GM12878 (cell line): ENCODE results near the gene CDYL2. TPM values are rescaled to one million over a fixed set of nuclear protein-coding genes. Genes with fewer than 3 reads are reported as not detected.

Experiments
- ATAC-seq: fragments of 200-7000 bp; cut with Tn5 transposase; 3 replicates; pipeline ENCODE4 v1.9.1; 2020; ENCODE audit warnings: mild to moderate bottlenecking, moderate library complexity
- BruUV-seq: library from RNA; stranded (reverse); fragments of 400-500 nt; replicated peaks from 2 replicates; lab custom pipeline; 2021; lab: Mats Ljungman, UMichigan
- CTCF ChIA-PET: fragments of 300-600 bp; sonication (Branson Sonifier 250); formaldehyde crosslinking; extraction: SDS; loops from one replicate; lab custom pipeline; 2021; ENCODE audit warnings: inconsistent platforms; lab: Yijun Ruan, JAX
- POLR2A ChIA-PET: fragments of 350-600 bp; formaldehyde crosslinking; extraction: SDS; loops from one replicate; lab custom pipeline; 2021; ENCODE audit warnings: inconsistent platforms; lab: Charles Lee
- RAD21 ChIA-PET: fragments of 300-600 bp; sonication (Branson Sonifier 250); formaldehyde crosslinking; loops from one replicate; lab custom pipeline; 2023; ENCODE audit warnings: antibody characterized with exemption; ENCODE audit not compliant: unreplicated experiment; lab: Charles Lee
- SMC1A ChIA-PET: fragments of 300-600 bp; sonication (Branson Sonifier 250); formaldehyde crosslinking; loops from one replicate; lab custom pipeline; 2023; ENCODE audit not compliant: unreplicated experiment, uncharacterized antibody; lab: Charles Lee
- DNase-seq: peaks from one replicate; pipeline ENCODE4 v3.0.0-alpha.2; 2011; ENCODE audit warnings: low read depth, low spot score
- FAIRE-seq: peaks from 3 replicates; lab custom pipeline; 2011; peaks lifted over from hg19 to GRCh38; lab: Jason Lieb, UNC
- H2AFZ ChIP-seq: 2 replicates; pipeline ENCODE4 v1.6.0; 2011; ENCODE audit warnings: low read depth, low read length, control low read depth; ENCODE audit not compliant: control insufficient read depth
- H3K27ac ChIP-seq: 2 replicates; pipeline ENCODE4 v1.5.1; 2011; ENCODE audit warnings: control low read depth; ENCODE audit not compliant: control insufficient read depth, insufficient read depth
- H3K27me3 ChIP-seq, 2 experiments: replicated peaks in 1 of 2; 2 replicates each; pipeline versions ENCODE4 v1.6.0 to v1.6.1; 2011; ENCODE audit warnings: low read length in 1 of 2; ENCODE audit not compliant: control insufficient read depth in 2 of 2, insufficient read depth in 2 of 2
- H3K36me3 ChIP-seq, 2 experiments: 2 replicates each; pipeline ENCODE4 v1.5.1; 2011; ENCODE audit warnings: low read length in 1 of 2; ENCODE audit not compliant: control insufficient read depth in 2 of 2, insufficient read depth in 2 of 2
- H3K4me1 ChIP-seq: 2 replicates; pipeline ENCODE4 v1.6.1; 2011; ENCODE audit warnings: mild to moderate bottlenecking, low read length, moderate library complexity, mixed read lengths; ENCODE audit not compliant: control insufficient read depth, insufficient read depth
- H3K4me2 ChIP-seq: 2 replicates; pipeline ENCODE4 v1.6.0; 2011; ENCODE audit warnings: control low read depth; ENCODE audit not compliant: control insufficient read depth, insufficient read depth
- H3K4me3 ChIP-seq: fragments of 200-600 bp; sonication (generic); 2 replicates; pipeline ENCODE4 v1.5.1; 2016
- H3K79me2 ChIP-seq: 2 replicates; pipeline ENCODE4 v1.6.0; 2011; ENCODE audit warnings: low read length; ENCODE audit not compliant: control insufficient read depth, insufficient read depth
- H3K9ac ChIP-seq: 2 replicates; pipeline ENCODE4 v1.8.0; 2011; ENCODE audit warnings: low read length, control low read depth, mixed read lengths; ENCODE audit not compliant: control insufficient read depth, insufficient read depth
- H3K9me3 ChIP-seq: replicated peaks from 3 replicates; pipeline ENCODE4 v1.5.1; 2011; ENCODE audit warnings: mild to moderate bottlenecking, low read length; ENCODE audit not compliant: control insufficient read depth, insufficient read depth
- H4K20me1 ChIP-seq: 2 replicates; pipeline ENCODE4 v1.6.0; 2011; ENCODE audit not compliant: control insufficient read depth, insufficient read depth
- ASH2L ChIP-seq: fragments of 300-600, 200-600 bp; sonication (generic); IDR thresholded peaks from 2 replicates; pipeline ENCODE4 v1.6.1; 2017; ENCODE audit warnings: low read depth, mild to moderate bottlenecking, borderline replicate concordance
- BACH1 ChIP-seq: fragments of 450-650 bp; IDR thresholded peaks from 2 replicates; pipeline ENCODE4 v1.6.1; 2017; ENCODE audit warnings: mild to moderate bottlenecking, borderline replicate concordance
- CREB1 ChIP-seq: IDR thresholded peaks from 2 replicates; pipeline ENCODE4 v1.6.1; 2012; ENCODE audit warnings: low read depth, mild to moderate bottlenecking, inconsistent platforms
- E4F1 ChIP-seq: fragments of 450-650 bp; IDR thresholded peaks from 2 replicates; pipeline ENCODE4 v1.6.1; 2018; ENCODE audit warnings: borderline replicate concordance, mild to moderate bottlenecking; ENCODE audit not compliant: partially characterized antibody
- EGR1 ChIP-seq, 2 experiments: IDR thresholded peaks; 1 replicate in 1 of 2; 2 replicates in 1 of 2; pipeline ENCODE4 v1.6.1; 2011 to 2012; ENCODE audit warnings: low read depth in 2 of 2, low read length in 2 of 2, borderline replicate concordance in 1 of 2, mild to moderate bottlenecking in 1 of 2, moderate library complexity in 1 of 2
- FOS ChIP-seq: IDR thresholded peaks from 3 replicates; pipeline ENCODE4 v1.6.1; 2011; ENCODE audit warnings: borderline replicate concordance; ENCODE audit not compliant: insufficient read length; ENCODE audit errors: extremely low read depth
- JUNB ChIP-seq: IDR thresholded peaks from 2 replicates; pipeline ENCODE4 v1.6.1; 2016; ENCODE audit warnings: antibody characterized with exemption, mild to moderate bottlenecking
- KAT2A ChIP-seq: conservative IDR thresholded peaks from 2 replicates; pipeline ENCODE4 v1.6.1; 2011; ENCODE audit warnings: low read depth, low read length; ENCODE audit not compliant: control insufficient read depth
- NFIC ChIP-seq: IDR thresholded peaks from 2 replicates; pipeline ENCODE4 v1.6.1; 2012; ENCODE audit warnings: low read depth, mild to moderate bottlenecking, inconsistent platforms, low read length, moderate library complexity
- PAX5 ChIP-seq: IDR thresholded peaks from 2 replicates; pipeline ENCODE4 v1.6.1; 2011; ENCODE audit warnings: low read depth, low read length, borderline replicate concordance
- POLR2AphosphoS2 ChIP-seq: IDR thresholded peaks from 2 replicates; pipeline ENCODE4 v1.6.1; 2011; ENCODE audit warnings: low read depth, mild to moderate bottlenecking, low read length, improper control_type of control experiment, moderate library complexity
- RB1 ChIP-seq: fragments of 450-650 bp; formaldehyde crosslinking; IDR thresholded peaks from 2 replicates; pipeline ENCODE4 v1.6.1; 2017; ENCODE audit warnings: mild to moderate bottlenecking, borderline replicate concordance
- RUNX3 ChIP-seq: IDR thresholded peaks from 2 replicates; pipeline ENCODE4 v1.6.1; 2012; ENCODE audit warnings: low read length, inconsistent platforms
- SMAD5 ChIP-seq: IDR thresholded peaks from 2 replicates; pipeline ENCODE4 v1.6.1; 2016; ENCODE audit warnings: antibody characterized with exemption, low read depth
- TCF7 ChIP-seq: IDR thresholded peaks from 2 replicates; pipeline ENCODE4 v1.6.1; 2014; ENCODE audit warnings: antibody characterized with exemption, borderline replicate concordance
- WGBS: methylation state at CpG from one replicate; pipeline ENCODE4 v1.1.6; 2016; ENCODE audit warnings: low lambda C conversion rate; ENCODE audit not compliant: insufficient replicate concordance, insufficient coverage; ENCODE audit errors: missing lambda C conversion rate; 5-methylcytosine and 5-hydroxymethylcytosine counted together
- in situ Hi-C: fragments of 300-500 bp; cut with MboI; formaldehyde crosslinking; loops from 9 replicates; pipeline ENCODE4 v1.14.3; 2018; ENCODE audit warnings: mixed read lengths
- intact Hi-C: fragments of 100-400 bp; cut with micrococcal nuclease; formaldehyde crosslinking; loops from one replicate; pipeline ENCODE4 v1.14.2; 2022; ENCODE audit not compliant: unreplicated experiment
- polyA plus RNA-seq, 11 experiments: library from polyadenylated mRNA; depleted of rRNA in 4 of 11; unstranded in 6 of 11; stranded (reverse) in 5 of 11; fragments of >200 nt; fragmentation: Nextera tagmentation in 4 of 11; fragmentation: Illumina TruSeq in 1 of 11; extraction: Ambion mirVana in 4 of 11; extraction: Trizol in 1 of 11; gene quantifications; 1 replicate in 1 of 11; 2 replicates in 10 of 11; pipeline versions ENCODE4 v1.2.1 to v1.2.3, GENCODE V29; 2011 to 2016; ENCODE audit warnings: inconsistent platforms in 2 of 11, missing spikeins in 2 of 11, low read depth in 1 of 11
- total RNA-seq, 4 experiments: library from RNA; depleted of rRNA in 3 of 4; stranded (reverse); fragments of >200 nt in 3 of 4; fragmentation: Illumina TruSeq in 1 of 4; extraction: Trizol in 1 of 4; gene quantifications; 2 replicates each; pipeline versions ENCODE4 v1.2.1 to v1.2.3, GENCODE V29; 2013 to 2021

CDYL2 gene
- total and polyA plus RNA-seq, 10 of the 15 experiments (the other 5 are each of a cell fraction or from before 2014, with no cell fraction given) = 0.27 to 22.9 (median 3.9) TPM

GRCh38 chr16:80828495-80828894 lies 24.1 kb upstream of the CDYL2 start:
- no peaks in the 10 kb centered on the region for H3K79me2 ChIP-seq
- H3K4me1 ChIP-seq = no peaks in the 10 kb centered on the region
- no peak overlapping the region for H3K9ac ChIP-seq
- CTCF ChIA-PET = interaction anchor here (1.4 to 2.7 kb wide), 2 partner anchors 15 to 301 kb away, joined by 3 to 24 read pairs; no protein-coding TSS in a partner anchor
- no TSS peak for BruUV-seq
- in situ Hi-C loops (loop anchor here (25.0 kb wide), 1 partner anchor 291 kb away; the partner anchor contains the start of gene DYNLRB2), intact Hi-C loops (no loop called here)
- FAIRE-seq (no peak), ATAC-seq (no peak), DNase-seq (no peak)
- H3K27me3 ChIP-seq = no peaks in the 10 kb centered on the region; a peak in 1 of 4 replicates
- SMC1A ChIA-PET = interaction anchor here (1.2 kb wide), 1 partner anchor 20 kb away, joined by 3 read pairs; no protein-coding TSS in a partner anchor
- H3K4me2 ChIP-seq = no peak overlapping the region
- TF ChIP-seq EGR1 (IDR thresholded peaks at IDR 0.05; ENCODE audit: borderline replicate concordance in 1 of 2, low read depth in 2 of 2, low read length in 2 of 2) (no peak), BACH1 (no peak), KAT2A (no peak)
- no peak overlapping the region for H2AFZ ChIP-seq
- H4K20me1 ChIP-seq = no peaks in the 10 kb centered on the region
- H3K27ac ChIP-seq = no peak overlapping the region
- RAD21 ChIA-PET = interaction anchor here (5.1 kb wide), 1 partner anchor 302 kb away, joined by 39 read pairs; no protein-coding TSS in a partner anchor
- no peaks in the 10 kb centered on the region for H3K9me3 ChIP-seq
- POLR2A ChIA-PET = no interaction called here
- 32% methylated on average over 4 of the region's 4 CpGs for WGBS
- no peak overlapping the region for H3K4me3 ChIP-seq
- H3K36me3 ChIP-seq = no peaks in the 10 kb centered on the region

GRCh38 chr16:80827007-80827406 lies 22.6 kb upstream of the CDYL2 start:
- no TSS peak for BruUV-seq
- Histone ChIP-seq H2AFZ (no peak overlapping the region), H3K27ac (no peak overlapping the region), H3K36me3 (no peaks in the 10 kb centered on the region), H4K20me1 (no peaks in the 10 kb centered on the region), H3K79me2 (no peaks in the 10 kb centered on the region), H3K4me2 (no peak overlapping the region), H3K9me3 (no peaks in the 10 kb centered on the region), H3K4me1 (no peaks in the 10 kb centered on the region), H3K27me3 (no peaks in the 10 kb centered on the region; a peak in 1 of 4 replicates), H3K4me3 (no peak overlapping the region), H3K9ac (no peak overlapping the region)
- ATAC-seq = no peak
- POLR2A ChIA-PET = no interaction called here
- no peak for DNase-seq
- SMC1A ChIA-PET = interaction anchor here (1.2 to 5.0 kb wide), 3 partner anchors 9 to 299 kb away, joined by 3 to 49 read pairs (median 5); no protein-coding TSS in a partner anchor
- in situ Hi-C loops (loop anchor here (25.0 kb wide), 1 partner anchor 290 kb away; the partner anchor contains the start of gene DYNLRB2), intact Hi-C loops (no loop called here)
- no peak for FAIRE-seq
- 0% methylated on average over 1 of the region's 1 CpG for WGBS
- CTCF ChIA-PET = interaction anchor here (1.0 to 5.0 kb wide), 3 partner anchors 26 to 300 kb away, joined by 3 to 65 read pairs (median 3); no protein-coding TSS in a partner anchor
- RAD21 ChIA-PET = interaction anchor here (0.9 to 5.1 kb wide), 2 partner anchors 27 to 301 kb away, joined by 3 to 39 read pairs; no protein-coding TSS in a partner anchor
- TF ChIP-seq PAX5 (no peak), CREB1 (no peak), NFIC (peak; percentile 80), JUNB (peak; percentile 49), POLR2AphosphoS2 (no peak), TCF7 (peak; percentile 61; the same call in 1 of the 2 replicates), RUNX3 (peak; percentile 58; the same call in 1 of the 2 replicates), SMAD5 (no peak), RB1 (no peak), FOS (no peak), KAT2A (no peak), E4F1 (no peak), ASH2L (no peak)
